DMS79 (cell line): ENCODE results near the gene CCDC85C.
A peak's percentile ranks its signal among the peaks of the same experiment; 100 is the strongest.

Experiments
- DNase-seq: peaks from one replicate; lab custom pipeline; 2025; lab: John Stamatoyannopoulos, UW

The CCDC85C gene

GRCh38 chr14:99556134-99556791 lies 47.7 kb downstream of the CCDC85C start:
- DNase-seq = no peak

DNA sequence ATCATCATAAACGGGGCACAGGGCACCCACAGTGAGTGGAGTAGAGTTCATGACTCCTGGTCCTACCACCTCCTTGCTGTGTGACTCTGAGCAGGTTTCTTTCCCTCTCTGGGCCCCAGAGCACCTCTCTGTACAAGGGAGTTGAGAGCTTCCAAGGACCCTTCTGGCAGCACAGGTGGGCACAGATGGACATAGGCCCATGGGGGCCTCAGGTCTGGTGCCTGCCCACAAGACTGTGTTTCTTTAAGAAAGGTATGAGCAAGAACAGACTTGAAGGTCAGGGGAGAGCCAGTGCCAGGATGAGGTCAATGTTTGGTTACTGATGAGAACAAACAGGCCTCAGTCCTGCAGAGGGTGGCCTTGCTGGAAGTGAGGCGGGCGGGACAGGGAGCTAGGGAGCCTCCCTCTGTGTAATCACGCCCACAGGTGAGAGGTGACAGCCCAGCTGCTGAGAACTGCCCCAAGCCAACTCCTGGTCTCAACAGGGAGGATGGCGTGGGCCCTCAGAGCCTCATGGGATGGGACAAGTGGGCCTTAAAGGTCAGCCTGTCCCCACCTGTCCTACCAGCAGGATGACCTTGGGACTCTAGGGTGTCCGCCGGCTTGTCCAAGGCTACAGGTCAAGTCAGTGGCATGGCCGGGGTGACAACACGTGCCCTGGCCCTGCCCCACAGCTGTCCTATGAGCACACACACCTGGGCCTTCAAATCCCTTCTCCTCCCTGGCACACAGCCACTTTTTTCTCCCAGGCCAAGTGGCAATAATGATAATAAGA lies 49.1 kb downstream of the CCDC85C start:
- no peak for DNase-seq

DNA sequence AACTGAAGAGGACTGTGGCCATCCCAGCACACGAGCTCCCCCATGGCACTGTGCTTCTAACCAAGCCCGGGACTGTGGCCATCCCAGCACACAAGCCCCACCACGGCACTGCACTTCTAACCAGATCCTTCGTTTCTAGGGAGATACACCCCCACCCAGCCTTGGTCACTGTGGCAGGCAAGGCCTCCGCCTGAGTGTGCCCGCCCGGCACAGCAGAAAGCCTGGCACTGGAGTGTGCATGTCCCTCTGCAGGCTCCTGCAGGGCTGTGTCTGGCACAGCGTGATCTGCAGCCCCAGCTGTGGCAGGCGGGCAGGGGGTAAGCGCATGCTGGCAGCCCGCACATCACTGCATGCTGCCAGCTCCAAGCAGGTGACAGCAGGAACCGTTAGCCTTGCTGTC lies 49.8 kb downstream of the CCDC85C start:
- no peak for DNase-seq

DNA sequence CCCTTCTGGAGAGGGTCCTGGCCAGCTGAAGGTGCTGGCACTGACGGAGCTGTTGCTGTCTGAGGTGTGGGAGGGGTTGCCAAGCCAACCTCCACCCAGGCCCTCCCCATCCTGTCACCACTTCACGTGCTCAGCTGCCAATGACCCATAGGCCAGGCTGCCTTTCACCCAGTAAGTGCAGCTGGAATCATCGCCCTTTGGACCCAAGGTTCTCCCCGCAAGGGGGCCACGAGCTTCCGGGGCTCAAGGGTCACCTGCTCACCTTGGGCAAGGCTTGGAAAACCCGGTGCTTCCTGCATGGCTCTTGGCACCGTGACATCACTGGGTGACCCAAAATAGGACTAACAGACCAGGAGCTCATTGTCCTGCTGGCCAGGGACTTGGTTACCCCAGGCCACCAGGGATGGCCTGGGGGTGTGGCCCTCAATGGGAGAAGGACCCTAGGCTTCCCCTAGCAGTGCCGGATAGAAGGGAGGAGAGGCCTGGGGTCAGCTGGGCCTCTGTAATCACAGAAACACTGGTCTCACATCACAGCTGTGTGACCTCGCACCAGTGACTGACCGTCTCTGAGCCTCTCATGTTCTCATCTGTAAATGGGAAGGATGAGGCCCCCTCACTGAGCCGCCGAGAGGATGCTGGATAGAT lies 51.3 kb downstream of the CCDC85C start:
- no peak for DNase-seq

- DNase-seq = no peak
These were observed 51.9 kb downstream of the CCDC85C start for GRCh38 chr14:99552021-99552553.

GRCh38 chr14:99551034-99551922 lies 52.7 kb downstream of the CCDC85C start:
- no peak for DNase-seq

GRCh38 chr14:99550387-99550992 lies 53.5 kb downstream of the CCDC85C start:
- DNase-seq = no peak

- no peak for DNase-seq
These were observed 54.3 kb downstream of the CCDC85C start for GRCh38 chr14:99549684-99550083.

- no peak for DNase-seq
These were observed 55.0 kb downstream of the CCDC85C start for GRCh38 chr14:99548871-99549515.

GRCh38 chr14:99548255-99548654 lies 55.8 kb downstream of the CCDC85C start:
- peak; percentile 58 for DNase-seq

DNA sequence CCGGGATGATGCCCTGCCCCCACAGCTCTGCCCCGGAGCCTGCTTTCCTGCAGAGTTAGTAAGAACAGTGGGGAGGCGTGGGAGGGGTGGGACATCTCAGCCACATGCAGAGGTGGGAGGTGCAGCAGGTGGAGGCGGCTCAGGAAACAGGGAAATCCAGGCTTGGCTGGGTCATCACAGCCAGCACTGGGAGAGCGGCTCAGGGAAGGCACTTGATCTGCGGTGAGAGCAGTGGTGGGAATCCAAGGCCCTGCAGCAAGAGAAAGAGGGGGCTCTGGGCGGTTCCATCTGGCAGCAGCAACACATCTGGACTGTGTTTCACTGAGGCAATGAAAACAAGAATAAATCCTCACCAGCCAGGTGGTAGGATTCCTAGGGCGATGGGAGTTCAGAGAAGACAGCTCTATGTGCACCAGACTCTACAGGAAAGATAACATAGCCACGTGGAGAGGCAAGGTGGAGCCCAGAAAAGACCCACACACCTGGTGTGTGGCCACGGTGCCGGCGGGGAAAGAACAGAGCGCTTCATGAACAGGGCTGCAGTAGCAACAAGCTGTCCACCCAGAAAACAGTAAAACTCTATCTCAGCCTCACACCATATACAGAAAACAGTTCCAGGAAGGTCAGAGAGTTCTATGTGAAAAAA lies 57.6 kb downstream of the CCDC85C start:
- peak; percentile 72 for DNase-seq

- no peak for DNase-seq
These were observed 58.4 kb downstream of the CCDC85C start for GRCh38 chr14:99545586-99545985.

- no peak for DNase-seq
These were observed 59.0 kb downstream of the CCDC85C start for GRCh38 chr14:99544991-99545390.

DNA sequence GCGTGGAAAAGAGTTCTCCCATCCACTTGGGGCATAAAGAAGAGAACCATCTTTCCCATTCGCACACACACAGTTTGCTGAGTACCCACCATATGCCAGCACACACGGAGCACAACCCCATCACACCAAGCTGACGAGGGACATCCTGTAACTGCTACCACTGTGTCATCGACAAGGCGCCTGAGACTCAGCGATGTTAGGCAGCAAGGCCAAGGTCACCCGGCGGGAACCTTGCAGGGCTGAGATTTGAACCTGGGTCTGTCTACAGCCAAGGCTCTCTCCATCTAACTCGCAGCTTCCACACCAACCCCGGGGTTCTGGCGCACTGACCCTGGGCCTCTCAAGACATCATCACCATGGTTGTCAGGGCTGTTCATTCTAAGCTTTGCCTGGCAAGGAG lies 60.0 kb downstream of the CCDC85C start:
- DNase-seq = no peak

GRCh38 chr14:99543370-99543769 lies 60.6 kb downstream of the CCDC85C start:
- no peak for DNase-seq

GRCh38 chr14:99542566-99542965 lies 61.4 kb downstream of the CCDC85C start:
- DNase-seq = no peak

DNA sequence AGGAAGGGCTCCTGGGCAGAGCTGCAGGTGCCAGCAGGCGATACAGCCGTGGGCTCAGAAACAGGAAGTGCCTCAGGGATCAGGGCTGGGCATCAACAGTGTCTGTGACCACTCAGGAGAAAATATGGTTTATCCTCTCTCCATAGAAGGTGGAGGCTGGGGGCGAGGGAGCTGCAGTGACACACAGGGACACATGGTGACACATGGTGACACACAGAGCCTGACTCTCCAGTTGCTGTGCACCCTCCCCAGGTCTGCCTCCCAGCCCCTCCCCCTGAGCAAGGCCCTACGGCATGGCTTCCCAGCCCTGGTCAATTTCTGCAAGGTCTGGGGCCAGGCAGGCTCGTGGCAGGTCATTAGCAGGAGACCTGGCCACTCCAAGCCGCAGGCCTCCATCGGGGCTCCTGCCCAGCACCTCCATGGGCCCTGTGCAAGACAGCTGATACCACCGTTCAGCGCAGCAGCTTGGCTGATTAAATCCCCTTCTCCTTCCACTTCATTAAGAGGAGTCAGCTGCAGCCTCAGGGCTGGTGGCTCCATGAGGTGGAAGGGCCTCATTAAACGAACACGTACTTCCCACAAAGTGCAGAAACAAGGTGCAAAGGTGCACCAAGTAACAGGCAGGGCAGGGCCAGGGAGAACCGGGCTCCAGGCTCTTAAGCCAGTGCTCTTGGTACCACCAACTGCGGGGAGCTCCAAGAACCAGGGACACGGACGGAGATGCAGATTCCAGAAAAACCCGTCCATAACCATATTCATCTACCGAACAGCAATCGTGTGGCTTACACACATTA lies 62.1 kb downstream of the CCDC85C start:
- DNase-seq = no peak

- no peak for DNase-seq
These were observed 62.8 kb downstream of the CCDC85C start for GRCh38 chr14:99541211-99541610.

GRCh38 chr14:99540196-99541032 lies 63.6 kb downstream of the CCDC85C start:
- DNase-seq = no peak
